HG02973 (cell line): ENCODE results near the gene FUS.

Experiments
- ATAC-seq: cut with Tn5 transposase; IDR thresholded peaks from one replicate; pipeline ENCODE4 v1.9.1; 2021; ENCODE audit warnings: moderate library complexity; ENCODE audit not compliant: unreplicated experiment

The FUS gene

GRCh38 chr16:31200821-31201568, 21.1 kb downstream of the FUS start:
- no peak for ATAC-seq

- ATAC-seq, result peak; percentile 49
Observed at GRCh38 chr16:31201582-31202413, 21.9 kb downstream of the FUS start.

GRCh38 chr16:31202414-31203375, 22.8 kb downstream of the FUS start, which contains the start of gene PYCARD:
Gene PYCARD (minus strand): TSS chr16:31202760. CDS start chr16:31202690, 70 bp downstream.
- ATAC-seq, result peak; percentile 36

- no peak for ATAC-seq
Observed at GRCh38 chr16:31204871-31205666, 25.1 kb downstream of the FUS start.

GRCh38 chr16:31206776-31207175, 26.8 kb downstream of the FUS start:
- ATAC-seq, result no peak

GRCh38 chr16:31213342-31213741, 33.4 kb downstream of the FUS start:
- ATAC-seq, result no peak

- no peak for ATAC-seq
Observed at GRCh38 chr16:31213877-31214707, 34.2 kb downstream of the FUS start, which contains the start of gene TRIM72. Gene TRIM72 (plus strand): TSS chr16:31214119. CDS start chr16:31214739, 620 bp downstream.

GRCh38 chr16:31214708-31215286, 34.9 kb downstream of the FUS start:
- ATAC-seq, result no peak

- no peak for ATAC-seq
Observed at GRCh38 chr16:31215287-31216162, 35.6 kb downstream of the FUS start.

- no peak for ATAC-seq
Observed at GRCh38 chr16:31216422-31217135, 36.6 kb downstream of the FUS start, which contains the start of gene PYDC1. Gene PYDC1 (minus strand): TSS chr16:31217135. CDS start chr16:31217028, 107 bp downstream.

GRCh38 chr16:31217136-31217530, 37.2 kb downstream of the FUS start:
- ATAC-seq, result no peak

GRCh38 chr16:31219154-31219741, 39.3 kb downstream of the FUS start:
- no peak for ATAC-seq

GRCh38 chr16:31221357-31222160, 41.6 kb downstream of the FUS start:
- no peak for ATAC-seq

- no peak for ATAC-seq
Observed at GRCh38 chr16:31223044-31223443, 43.1 kb downstream of the FUS start.

GRCh38 chr16:31224092-31224955, 44.4 kb downstream of the FUS start:
- ATAC-seq, result no peak
